Hepatocyte (in vitro differentiated cells): Measurements from ENCODE around the gene MSRB1.

Experiments used
- EZH2 ChIP-seq: fragments of 200-600 bp; sonication (generic); IDR thresholded peaks from 2 replicates; pipeline ENCODE4 v1.6.1; 2016; ENCODE audit warnings: antibody characterized with exemption, mild to moderate bottlenecking, borderline replicate concordance
- EZH2phosphoT487 ChIP-seq: fragments of 200-600 bp; sonication (generic); IDR thresholded peaks from one replicate; pipeline ENCODE4 v1.6.1; 2018; ENCODE audit warnings: antibody characterized with exemption, mild to moderate bottlenecking, low read depth, moderate library complexity; ENCODE audit not compliant: unreplicated experiment, severe bottlenecking
- TF ChIP-seq, protein P1 (sequence below): fragments of 200-600 bp; sonication (generic); IDR thresholded peaks from 2 replicates; pipeline ENCODE4 v1.5.1; 2016; ENCODE audit warnings: antibody characterized with exemption, mild to moderate bottlenecking; ENCODE audit not compliant: poor library complexity

DNA sequence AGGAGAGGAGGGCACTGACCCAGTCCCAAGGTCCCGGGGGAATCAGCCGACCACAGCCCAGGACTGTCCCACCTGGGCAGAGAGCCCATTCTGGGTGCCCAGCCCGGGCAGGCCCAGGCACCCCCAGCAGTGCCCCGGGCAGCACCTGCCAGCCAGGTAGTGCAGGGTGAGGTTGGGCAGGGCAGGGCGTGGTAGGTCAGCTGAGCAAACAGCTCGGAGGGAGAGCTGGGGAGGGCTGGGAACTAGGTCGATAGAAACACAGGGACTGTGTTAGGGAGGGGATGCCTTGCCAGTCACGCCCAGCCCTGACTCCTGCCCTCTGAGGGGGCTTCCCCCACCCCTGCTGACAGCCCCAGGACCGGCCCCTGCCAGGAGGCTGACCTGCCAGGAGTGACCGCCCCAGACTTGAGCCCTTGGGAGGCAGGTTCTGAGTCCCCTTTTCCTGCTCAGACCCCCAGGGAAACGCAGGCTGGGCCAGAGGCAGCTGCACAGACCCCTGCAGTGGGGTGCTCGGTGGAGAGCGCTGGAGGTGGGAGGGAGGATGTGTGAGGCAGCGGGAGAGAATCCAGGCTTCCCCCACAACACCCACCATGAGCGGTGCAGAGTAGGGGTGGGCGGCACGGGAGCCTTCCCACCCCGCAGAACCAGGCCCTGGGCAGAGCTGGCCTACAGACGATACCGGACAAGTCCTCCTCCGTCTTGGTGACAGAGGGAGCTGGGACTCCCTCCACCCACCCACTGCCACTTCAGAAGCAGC is 29.5 kb downstream of the MSRB1 start:
- TF ChIP-seq, protein P1, sequence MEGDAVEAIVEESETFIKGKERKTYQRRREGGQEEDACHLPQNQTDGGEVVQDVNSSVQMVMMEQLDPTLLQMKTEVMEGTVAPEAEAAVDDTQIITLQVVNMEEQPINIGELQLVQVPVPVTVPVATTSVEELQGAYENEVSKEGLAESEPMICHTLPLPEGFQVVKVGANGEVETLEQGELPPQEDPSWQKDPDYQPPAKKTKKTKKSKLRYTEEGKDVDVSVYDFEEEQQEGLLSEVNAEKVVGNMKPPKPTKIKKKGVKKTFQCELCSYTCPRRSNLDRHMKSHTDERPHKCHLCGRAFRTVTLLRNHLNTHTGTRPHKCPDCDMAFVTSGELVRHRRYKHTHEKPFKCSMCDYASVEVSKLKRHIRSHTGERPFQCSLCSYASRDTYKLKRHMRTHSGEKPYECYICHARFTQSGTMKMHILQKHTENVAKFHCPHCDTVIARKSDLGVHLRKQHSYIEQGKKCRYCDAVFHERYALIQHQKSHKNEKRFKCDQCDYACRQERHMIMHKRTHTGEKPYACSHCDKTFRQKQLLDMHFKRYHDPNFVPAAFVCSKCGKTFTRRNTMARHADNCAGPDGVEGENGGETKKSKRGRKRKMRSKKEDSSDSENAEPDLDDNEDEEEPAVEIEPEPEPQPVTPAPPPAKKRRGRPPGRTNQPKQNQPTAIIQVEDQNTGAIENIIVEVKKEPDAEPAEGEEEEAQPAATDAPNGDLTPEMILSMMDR = no peak
- TF ChIP-seq EZH2 (no peak), EZH2phosphoT487 (no peak)
